SK-N-SH treated with all-trans-retinoic acid at 6 μM for 48 hours (cell line): ENCODE measurements around the gene FANCL.

Experiments used
- CREB5 ChIP-seq: fragments of 250-450 bp; sonication (Bioruptor Pico); IDR thresholded peaks from 2 replicates; pipeline ENCODE4 v1.5.1; 2020; ENCODE audit warnings: low read depth, mild to moderate bottlenecking, moderate library complexity
- GLIS3 ChIP-seq: fragments of 250-450 bp; sonication (Bioruptor Pico); IDR thresholded peaks from 2 replicates; pipeline ENCODE4 v1.5.0; 2020; ENCODE audit warnings: mild to moderate bottlenecking, moderate library complexity
- OSR1 ChIP-seq: fragments of 250-450 bp; sonication (Bioruptor Pico); IDR thresholded peaks from 2 replicates; pipeline ENCODE4 v1.8.0; 2022; ENCODE audit warnings: moderate library complexity, mild to moderate bottlenecking, inconsistent platforms
- POU6F1 ChIP-seq: fragments of 250-450 bp; sonication (Bioruptor Pico); IDR thresholded peaks from 2 replicates; pipeline ENCODE4 v1.8.0; 2021; ENCODE audit warnings: low read depth, mild to moderate bottlenecking, moderate library complexity, borderline replicate concordance
- PPARA ChIP-seq: fragments of 250-450 bp; sonication (Bioruptor Pico); IDR thresholded peaks from 2 replicates; pipeline ENCODE4 v1.5.0; 2020; ENCODE audit warnings: mild to moderate bottlenecking, borderline replicate concordance
- RARB ChIP-seq: fragments of 250-450 bp; sonication (Bioruptor Pico); IDR thresholded peaks from 2 replicates; pipeline ENCODE4 v1.8.0; 2021; ENCODE audit warnings: mild to moderate bottlenecking, moderate library complexity
- TCF4 ChIP-seq: fragments of 250-450 bp; sonication (Bioruptor Pico); IDR thresholded peaks from 2 replicates; pipeline ENCODE4 v1.8.0; 2021; ENCODE audit warnings: mild to moderate bottlenecking, moderate library complexity, borderline replicate concordance
- ZFP30 ChIP-seq: fragments of 450-650 bp; formaldehyde crosslinking; IDR thresholded peaks from 2 replicates; pipeline ENCODE4 v1.5.0; 2022; ENCODE audit warnings: mild to moderate bottlenecking, moderate library complexity
- ZNF70 ChIP-seq: fragments of 450-650 bp; formaldehyde crosslinking; IDR thresholded peaks from 2 replicates; pipeline ENCODE4 v1.5.0; 2020; ENCODE audit warnings: mild to moderate bottlenecking, moderate library complexity

DNA sequence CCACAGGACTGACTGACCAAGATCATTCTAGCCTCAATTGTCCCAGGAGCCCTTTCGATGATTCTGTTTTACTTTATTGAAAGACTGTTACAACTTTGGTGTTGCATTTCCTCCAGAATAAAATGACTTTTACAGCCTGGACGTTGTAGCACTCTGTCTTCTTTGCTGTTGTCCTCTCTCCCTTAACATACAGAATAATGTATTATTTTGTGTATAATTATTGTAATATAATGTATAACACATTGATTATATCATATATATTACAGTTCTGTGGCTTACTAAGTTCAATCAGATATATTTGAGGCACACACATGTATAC lies 380 bp upstream of the FANCL start:
- TF ChIP-seq ZFP30 (CRISPR knock-in tag) (no peak), CREB5 (CRISPR knock-in tag) (no peak), ZNF70 (CRISPR knock-in tag) (no peak), TCF4 (CRISPR knock-in tag) (no peak), RARB (CRISPR knock-in tag) (no peak), PPARA (no peak), GLIS3 (no peak), POU6F1 (CRISPR knock-in tag) (no peak), OSR1 (no peak)
